Fibroblast of lung (primary cell): ENCODE data around the gene RASSF4. TPM values are rescaled to one million over a fixed set of nuclear protein-coding genes. Genes with fewer than 3 reads are reported as not detected.

Experiments
- DNase-seq, 2 donors: peaks; one replicate each; pipeline versions ENCODE4 v3.0.0 to v3.0.0-alpha.2; 2010; ENCODE audit warnings: low read depth in 2 of 2
- H2AFZ ChIP-seq: 2 replicates; pipeline ENCODE4 v1.5.1; 2012; ENCODE audit warnings: low read length, control low read depth, inconsistent platforms
- H3K27ac ChIP-seq: 2 replicates; pipeline ENCODE4 v1.5.1; 2011; ENCODE audit warnings: low read length, control low read depth; ENCODE audit not compliant: insufficient read depth
- H3K27me3 ChIP-seq: 2 replicates; pipeline ENCODE4 v1.5.1; 2011; ENCODE audit warnings: mild to moderate bottlenecking, low read length; ENCODE audit not compliant: control insufficient read depth, insufficient read depth
- H3K36me3 ChIP-seq: 2 replicates; pipeline ENCODE4 v1.5.1; 2011; ENCODE audit warnings: low read length; ENCODE audit not compliant: control insufficient read depth, insufficient read depth
- H3K4me1 ChIP-seq: 2 replicates; pipeline ENCODE4 v1.5.1; 2011; ENCODE audit warnings: low read length; ENCODE audit not compliant: control insufficient read depth, insufficient read depth; ENCODE audit errors: extremely low read depth
- H3K4me2 ChIP-seq: 2 replicates; pipeline ENCODE4 v1.5.1; 2011; ENCODE audit warnings: low read length, control low read depth; ENCODE audit not compliant: insufficient read depth; ENCODE audit errors: extremely low read depth
- H3K4me3 ChIP-seq, 4 experiments: fragments of 200-600 bp in 1 of 4; sonication (generic) in 1 of 4; replicated peaks in 1 of 4; 2 replicates each; pipeline ENCODE4 v1.5.1; 2011 to 2016; ENCODE audit warnings: low read length in 4 of 4, low read depth in 3 of 4, mild to moderate bottlenecking in 3 of 4, control low read depth in 2 of 4, inconsistent platforms in 1 of 4, mixed read lengths in 1 of 4; ENCODE audit not compliant: insufficient read depth in 1 of 4; ENCODE audit errors: control extremely low read depth in 1 of 4
- H3K79me2 ChIP-seq: 2 replicates; pipeline ENCODE4 v1.5.1; 2012; ENCODE audit warnings: mild to moderate bottlenecking, low read length, inconsistent platforms; ENCODE audit not compliant: control insufficient read depth, insufficient read depth
- H3K9ac ChIP-seq: 2 replicates; pipeline ENCODE4 v1.5.1; 2011; ENCODE audit warnings: mild to moderate bottlenecking, low read length, control low read depth; ENCODE audit not compliant: insufficient read depth
- H3K9me3 ChIP-seq: 2 replicates; pipeline ENCODE4 v1.5.1; 2012; ENCODE audit warnings: low read depth, low read length; ENCODE audit not compliant: control insufficient read depth, insufficient read depth
- H4K20me1 ChIP-seq: 2 replicates; pipeline ENCODE4 v1.5.1; 2011; ENCODE audit warnings: low read length; ENCODE audit not compliant: control insufficient read depth, insufficient read depth; ENCODE audit errors: extremely low read depth
- CTCF ChIP-seq, 2 donors: IDR thresholded peaks in 1 of 2; conservative IDR thresholded peaks in 1 of 2; 1 replicate in 1 of 2; 2 replicates in 1 of 2; pipeline ENCODE4 v1.5.1; 2011 to 2012; ENCODE audit warnings: low read length in 2 of 2, control low read depth in 1 of 2, inconsistent platforms in 1 of 2, low read depth in 1 of 2, mild to moderate bottlenecking in 1 of 2
- EZH2 ChIP-seq: IDR thresholded peaks from 2 replicates; pipeline ENCODE4 v1.5.1; 2012; ENCODE audit warnings: low read length, control low read depth, mild to moderate bottlenecking; ENCODE audit errors: missing control alignments
- polyA plus RNA-seq, 2 donors: library from polyadenylated mRNA; depleted of rRNA in 1 of 2; stranded (reverse) in 1 of 2; unstranded in 1 of 2; fragments of >200 nt; gene quantifications; 2 replicates each; pipeline ENCODE4 v1.2.1, GENCODE V29; 2011 to 2012; ENCODE audit warnings: missing spikeins in 1 of 2
- total RNA-seq: library from RNA; depleted of rRNA; stranded (reverse); fragments of >200 nt; gene quantifications from 2 replicates; pipeline ENCODE4 v1.2.1, GENCODE V29; 2014

RASSF4 gene
- total and polyA plus RNA-seq, 2 donors (not counting 1 experiment from before 2014, with no cell fraction given), result 6.4 to 11.4 TPM

- Histone ChIP-seq H3K4me1 (peaks cover 47% of the 10 kb centered on the region), H4K20me1 (no peaks in the 10 kb centered on the region), H3K27ac (peak overlapping the region; percentile 90), H3K27me3 (no peaks in the 10 kb centered on the region), H3K4me3 (no peak overlapping the region), H3K4me2 (peak overlapping the region; percentile 62), H3K36me3 (peaks cover 4% of the 10 kb centered on the region), H3K9ac (no peak overlapping the region), H3K9me3 (no peaks in the 10 kb centered on the region), H3K79me2 (peaks cover 7% of the 10 kb centered on the region), H2AFZ (peak overlapping the region; percentile 44)
- DNase-seq, result peak in 1 of 2 donors; percentile 40
- TF ChIP-seq CTCF (conservative IDR thresholded peaks at IDR 0.05 in 1 of 2, IDR thresholded peaks at IDR 0.05 in 1 of 2; ENCODE audit: low read depth in 1 of 2, low read length in 2 of 2) (no peak), EZH2 (no peak)
These were observed 20.9 kb downstream of the RASSF4 start for GRCh38 chr10:44980309-44981171.

DNA sequence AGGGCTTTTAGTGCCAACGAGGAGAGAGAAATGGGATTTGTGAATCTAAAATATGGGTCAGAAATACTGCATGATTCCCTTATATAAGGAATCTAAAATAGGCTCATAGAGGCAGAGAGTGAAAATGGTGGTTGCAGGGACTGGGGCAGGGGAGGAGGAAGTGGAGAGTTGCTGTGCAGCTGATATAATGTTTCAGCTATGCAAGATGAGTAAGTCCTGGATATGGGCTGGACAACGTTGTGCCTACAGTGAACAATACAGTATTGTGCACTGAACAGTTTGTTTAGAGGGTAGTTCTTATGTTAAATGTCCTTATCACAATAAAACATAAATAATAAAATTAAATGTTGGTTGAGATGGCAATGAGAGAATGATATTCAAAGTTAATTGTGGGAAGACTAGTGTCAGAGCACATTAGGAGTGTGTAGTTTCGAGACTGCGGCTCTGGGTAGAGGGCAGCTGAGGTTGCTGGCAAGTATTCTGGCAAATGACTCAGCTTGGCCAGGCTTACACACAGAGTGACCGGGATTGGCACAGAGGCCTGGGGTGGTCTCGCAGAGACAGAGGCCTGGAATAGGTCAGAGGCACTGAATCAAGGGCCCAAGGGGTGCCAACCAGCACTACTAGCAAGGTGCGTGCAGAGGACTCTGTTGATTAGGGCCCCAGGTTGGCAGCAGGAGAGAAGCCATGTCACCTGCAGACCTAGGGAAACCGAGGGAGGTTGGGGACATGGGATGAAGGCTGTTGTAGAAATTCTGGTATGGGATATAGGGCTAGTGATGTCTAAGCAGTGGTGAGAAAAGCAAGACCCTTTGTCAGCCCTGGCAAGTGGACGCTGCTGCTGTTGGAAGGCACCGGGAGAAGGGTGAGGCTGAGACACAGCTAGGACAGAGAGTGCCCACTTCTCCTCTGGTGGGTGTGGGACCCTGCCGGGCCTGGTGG, 21.8 kb downstream of the RASSF4 start:
- H3K27me3 ChIP-seq, result no peaks in the 10 kb centered on the region
- no peak overlapping the region for H3K4me3 ChIP-seq
- peaks cover 45% of the 10 kb centered on the region for H3K4me1 ChIP-seq
- H3K4me2 ChIP-seq, result peak overlapping the region; percentile 78
- H3K9me3 ChIP-seq, result no peaks in the 10 kb centered on the region
- peak overlapping the region; percentile 90 for H3K27ac ChIP-seq
- peak overlapping the region; percentile 44 for H2AFZ ChIP-seq
- no peak overlapping the region for H3K9ac ChIP-seq
- no peaks in the 10 kb centered on the region for H4K20me1 ChIP-seq
- DNase-seq, result peak; percentile 85 to 95
- TF ChIP-seq CTCF (conservative IDR thresholded peaks at IDR 0.05 in 1 of 2, IDR thresholded peaks at IDR 0.05 in 1 of 2; ENCODE audit: low read depth in 1 of 2, low read length in 2 of 2), result no peak
- TF ChIP-seq EZH2, result no peak
- peaks cover 4% of the 10 kb centered on the region for H3K36me3 ChIP-seq
- H3K79me2 ChIP-seq, result peaks cover 7% of the 10 kb centered on the region

GRCh38 chr10:44982114-44982460, 22.5 kb downstream of the RASSF4 start:
- H3K4me3 ChIP-seq, result no peak overlapping the region
- peaks cover 7% of the 10 kb centered on the region for H3K79me2 ChIP-seq
- peaks cover 41% of the 10 kb centered on the region for H3K4me1 ChIP-seq
- H3K4me2 ChIP-seq, result no peak overlapping the region
- no peaks in the 10 kb centered on the region for H3K27me3 ChIP-seq
- peaks cover 4% of the 10 kb centered on the region for H3K36me3 ChIP-seq
- H2AFZ ChIP-seq, result no peak overlapping the region
- H3K27ac ChIP-seq, result peak overlapping the region; percentile 90
- H3K9me3 ChIP-seq, result no peaks in the 10 kb centered on the region
- no peak overlapping the region for H3K9ac ChIP-seq
- TF ChIP-seq CTCF (conservative IDR thresholded peaks at IDR 0.05 in 1 of 2, IDR thresholded peaks at IDR 0.05 in 1 of 2; ENCODE audit: low read depth in 1 of 2, low read length in 2 of 2) (no peak), EZH2 (no peak)
- DNase-seq, result peak in 1 of 2 donors; percentile 67
- no peaks in the 10 kb centered on the region for H4K20me1 ChIP-seq
